ENCODE data around the gene CDV3.

- no peak for TF ChIP-seq POLR2A (IDR thresholded peaks at IDR 0.05)
- no peak for TF ChIP-seq CTCF (IDR thresholded peaks at IDR 0.05 in 8 of 11, conservative IDR thresholded peaks at IDR 0.05 in 3 of 11)
Observed at GRCh38 chr3:133547432-133548041, 25.9 kb upstream of the CDV3 start.

Data from spleen (tissue), 7 donors.